ENCODE results near the gene PDGFC.

The PDGFC gene

DNA sequence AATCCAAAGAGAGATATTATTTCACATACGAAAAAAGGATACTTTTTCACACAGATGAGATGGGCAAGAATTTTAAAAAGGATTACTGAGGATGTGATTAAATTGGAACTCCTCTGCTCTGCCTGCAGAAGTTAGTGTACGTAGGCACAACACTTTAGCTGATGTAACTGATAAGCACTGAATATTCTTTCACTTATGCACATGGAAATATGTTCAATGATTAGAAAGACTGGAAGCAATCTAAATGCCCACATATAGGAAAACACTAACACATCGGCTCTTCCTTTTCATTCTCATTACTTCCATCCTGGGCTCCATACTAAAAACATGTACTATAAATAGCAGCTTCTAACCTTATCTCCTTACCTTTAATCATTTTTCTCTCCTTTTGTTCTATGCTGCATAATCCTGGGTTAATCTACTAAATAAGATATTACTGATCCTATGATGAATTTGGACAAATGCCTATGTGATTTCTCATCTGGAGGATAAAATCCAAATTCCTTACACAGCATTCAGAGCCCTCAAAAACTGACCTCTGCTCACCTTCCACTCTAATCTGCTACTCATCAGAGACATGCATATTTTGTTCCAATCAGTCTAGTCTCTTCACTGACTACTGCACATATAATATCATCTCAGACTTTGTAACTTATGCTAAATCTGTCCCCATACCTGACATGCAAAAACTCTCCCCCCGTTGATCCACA lies 197.8 kb downstream of the PDGFC start:
- Mint-ChIP-seq H3K36me3 (ENCODE audit: low read depth) (no peaks in the 10 kb centered on the region), H3K9me3 (no peaks in the 10 kb centered on the region), H3K4me3 (no peak overlapping the region), H3K27ac (no peak overlapping the region), H3K27me3 (ENCODE audit: low read depth) (no peaks in the 10 kb centered on the region), H3K4me1 (ENCODE audit: low read depth) (no peaks in the 10 kb centered on the region)

DNA sequence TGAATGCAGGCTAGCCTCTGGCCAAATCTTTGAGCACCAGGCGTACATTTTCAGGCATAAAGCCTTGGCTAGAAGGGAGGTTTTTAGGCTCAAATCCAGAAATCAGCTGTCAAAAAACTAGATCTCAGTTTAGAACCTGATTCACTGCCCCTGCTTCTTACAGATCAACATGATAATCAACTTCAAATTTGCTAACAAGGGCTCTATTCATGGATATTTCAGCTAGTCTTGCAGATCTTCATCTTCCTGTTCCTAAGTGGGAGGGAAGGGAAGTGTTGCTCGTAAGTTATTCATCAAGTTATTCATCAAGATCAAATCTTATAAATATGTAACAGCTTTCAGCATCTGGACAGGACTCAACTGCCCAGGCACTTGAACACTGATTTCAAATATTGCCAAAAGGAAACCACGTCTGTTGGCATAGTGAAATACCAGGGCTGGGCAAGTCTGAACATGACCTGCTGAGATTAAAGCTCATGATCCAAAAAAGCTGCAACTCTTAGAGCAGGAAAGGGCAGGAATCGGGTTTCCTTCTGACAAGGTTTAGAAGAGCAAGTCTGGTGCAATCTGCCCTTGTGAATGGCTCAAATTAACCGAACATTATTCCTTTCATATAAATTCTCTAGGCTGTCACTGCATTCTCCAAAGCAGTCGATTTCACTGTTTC lies 200.3 kb downstream of the PDGFC start:
- Mint-ChIP-seq H3K4me3 (no peak overlapping the region), H3K36me3 (ENCODE audit: low read depth) (no peaks in the 10 kb centered on the region), H3K4me1 (ENCODE audit: low read depth) (no peaks in the 10 kb centered on the region), H3K27ac (no peak overlapping the region), H3K9me3 (no peaks in the 10 kb centered on the region), H3K27me3 (ENCODE audit: low read depth) (no peaks in the 10 kb centered on the region)

DNA sequence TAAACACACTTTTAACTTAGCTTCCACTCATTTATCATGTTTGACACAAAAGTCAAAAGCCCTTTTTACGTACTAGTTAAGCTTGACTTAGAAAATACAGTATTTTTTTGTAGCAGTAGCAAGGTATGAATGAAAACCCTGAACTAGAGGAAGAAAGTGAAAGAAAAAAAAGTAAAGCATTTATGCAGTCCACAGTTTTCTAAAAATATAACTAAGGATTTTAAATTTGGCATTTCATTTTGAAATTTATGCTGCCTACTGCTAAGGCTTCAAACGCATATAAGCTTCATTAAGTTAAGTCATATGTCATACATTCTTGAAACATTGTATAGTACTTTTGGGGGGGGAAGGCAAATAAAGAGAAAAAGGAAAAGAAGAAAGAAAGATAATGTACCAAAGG lies 201.5 kb downstream of the PDGFC start:
- H3K4me3 Mint-ChIP-seq: no peak overlapping the region
- H3K4me1 Mint-ChIP-seq (ENCODE audit: low read depth): no peaks in the 10 kb centered on the region
- H3K9me3 Mint-ChIP-seq: no peaks in the 10 kb centered on the region
- no peak overlapping the region for H3K27ac Mint-ChIP-seq
- no peaks in the 10 kb centered on the region for H3K27me3 Mint-ChIP-seq (ENCODE audit: low read depth)
- H3K36me3 Mint-ChIP-seq (ENCODE audit: low read depth): no peaks in the 10 kb centered on the region

DNA sequence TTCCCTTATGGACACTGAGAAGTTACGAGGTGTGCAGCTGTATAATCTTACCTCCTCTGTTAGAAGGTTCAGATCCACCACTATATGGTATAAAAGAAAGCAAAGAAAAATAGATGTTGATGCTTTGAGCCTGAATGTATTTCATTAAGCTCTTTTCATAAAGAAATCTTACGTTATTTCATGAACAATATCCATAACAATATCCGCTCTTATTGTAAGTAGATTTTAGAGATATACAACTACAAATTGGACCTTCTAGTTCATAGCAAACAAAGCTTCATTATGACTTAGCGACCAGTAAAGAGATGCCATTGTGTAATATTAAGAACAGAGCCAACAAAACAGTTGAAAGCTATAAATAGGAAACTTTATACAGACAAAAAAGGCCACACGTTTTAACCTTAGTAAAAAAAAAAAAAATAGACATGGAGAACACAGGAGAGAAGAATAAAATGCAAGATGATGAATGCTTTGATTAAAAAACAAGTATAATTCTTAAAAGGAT lies 203.6 kb downstream of the PDGFC start:
- Mint-ChIP-seq H3K4me1 (ENCODE audit: low read depth) (no peaks in the 10 kb centered on the region), H3K27ac (no peak overlapping the region), H3K27me3 (ENCODE audit: low read depth) (no peaks in the 10 kb centered on the region), H3K36me3 (ENCODE audit: low read depth) (no peaks in the 10 kb centered on the region), H3K4me3 (no peak overlapping the region), H3K9me3 (no peaks in the 10 kb centered on the region)

DNA sequence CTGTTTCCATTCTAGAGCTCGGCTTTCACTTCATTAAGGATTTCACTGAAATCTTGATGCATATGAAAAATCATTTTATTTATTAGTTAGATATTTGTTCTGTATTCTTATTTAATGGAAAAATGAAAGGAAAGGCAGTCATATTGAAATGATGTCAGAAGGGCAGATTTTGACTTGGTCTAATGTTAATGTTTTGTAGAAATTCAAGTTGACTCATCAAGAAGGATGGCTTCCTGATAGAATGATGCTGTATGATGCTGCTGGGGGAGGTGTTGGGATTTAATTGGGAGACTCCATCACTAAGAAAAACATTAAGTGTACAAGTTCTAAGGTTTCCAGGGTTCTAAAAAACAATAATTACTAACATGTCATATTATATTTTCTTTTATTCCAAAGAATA lies 204.8 kb downstream of the PDGFC start:
- no peaks in the 10 kb centered on the region for H3K4me1 Mint-ChIP-seq (ENCODE audit: low read depth)
- H3K27ac Mint-ChIP-seq: no peak overlapping the region
- no peaks in the 10 kb centered on the region for H3K27me3 Mint-ChIP-seq (ENCODE audit: low read depth)
- H3K4me3 Mint-ChIP-seq: no peak overlapping the region
- H3K9me3 Mint-ChIP-seq: no peaks in the 10 kb centered on the region
- no peaks in the 10 kb centered on the region for H3K36me3 Mint-ChIP-seq (ENCODE audit: low read depth)

DNA sequence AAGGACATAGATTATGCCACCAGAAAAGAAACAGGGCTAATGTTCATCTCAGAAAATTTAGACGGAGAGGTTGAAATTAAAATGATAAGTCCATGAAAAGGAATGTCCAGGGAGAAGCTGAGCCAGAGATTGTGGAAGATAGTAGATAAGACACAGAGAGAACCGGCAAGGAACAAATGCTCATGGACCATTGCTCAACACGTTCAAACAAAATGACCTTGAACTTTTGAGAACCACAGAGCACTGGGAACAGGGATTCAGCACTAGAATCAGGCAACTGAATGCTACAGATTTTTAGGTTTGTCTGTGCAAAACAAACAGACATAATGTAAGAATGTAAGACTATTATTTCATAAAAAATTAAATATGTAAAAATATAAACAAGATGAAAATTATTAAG lies 206.3 kb downstream of the PDGFC start:
- Mint-ChIP-seq H3K4me1 (ENCODE audit: low read depth) (no peaks in the 10 kb centered on the region), H3K27ac (no peak overlapping the region), H3K27me3 (ENCODE audit: low read depth) (no peaks in the 10 kb centered on the region), H3K9me3 (no peaks in the 10 kb centered on the region), H3K36me3 (ENCODE audit: low read depth) (no peaks in the 10 kb centered on the region), H3K4me3 (no peak overlapping the region)

DNA sequence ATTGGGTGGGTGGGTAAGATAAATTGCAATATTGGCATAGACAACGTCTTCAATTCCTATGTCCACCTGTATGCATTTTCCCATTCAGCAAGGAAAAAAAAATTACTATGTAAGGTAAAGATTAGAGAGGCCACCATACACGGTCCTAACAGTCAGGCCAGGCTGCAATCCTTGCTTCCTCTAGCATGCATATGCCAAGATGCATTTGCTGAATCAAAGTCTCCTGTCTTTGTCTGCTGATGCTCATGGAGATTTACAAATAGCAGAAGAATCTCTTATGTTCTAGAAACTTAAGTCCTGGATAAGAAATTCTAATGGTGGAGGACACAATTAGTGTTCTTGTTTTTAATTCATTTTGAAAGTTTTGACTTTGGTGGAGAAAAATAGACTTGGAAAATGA lies 206.8 kb downstream of the PDGFC start:
- H3K9me3 Mint-ChIP-seq: no peaks in the 10 kb centered on the region
- H3K4me1 Mint-ChIP-seq (ENCODE audit: low read depth): no peaks in the 10 kb centered on the region
- no peak overlapping the region for H3K27ac Mint-ChIP-seq
- no peaks in the 10 kb centered on the region for H3K36me3 Mint-ChIP-seq (ENCODE audit: low read depth)
- no peaks in the 10 kb centered on the region for H3K27me3 Mint-ChIP-seq (ENCODE audit: low read depth)
- no peak overlapping the region for H3K4me3 Mint-ChIP-seq

DNA sequence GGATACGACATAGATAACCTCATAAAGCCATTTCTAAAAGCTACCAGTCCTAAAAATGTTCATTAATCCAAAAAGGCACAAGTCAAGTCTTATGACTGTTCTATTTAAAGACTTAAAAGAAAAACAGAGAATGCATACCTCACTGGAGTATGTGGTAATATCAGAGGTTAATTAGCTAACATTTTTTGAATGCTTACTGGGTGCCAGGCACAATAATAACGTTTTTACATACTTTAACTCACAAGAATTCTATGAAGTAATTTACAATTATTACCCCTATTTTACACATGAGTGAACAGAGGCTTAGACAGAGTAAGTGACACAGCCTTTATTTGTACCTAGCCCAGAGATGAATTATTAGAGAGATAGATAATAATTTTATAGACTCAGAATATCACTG lies 207.5 kb downstream of the PDGFC start:
- no peak overlapping the region for H3K27ac Mint-ChIP-seq
- no peaks in the 10 kb centered on the region for H3K4me1 Mint-ChIP-seq (ENCODE audit: low read depth)
- no peaks in the 10 kb centered on the region for H3K9me3 Mint-ChIP-seq
- H3K36me3 Mint-ChIP-seq (ENCODE audit: low read depth): no peaks in the 10 kb centered on the region
- H3K4me3 Mint-ChIP-seq: no peak overlapping the region
- H3K27me3 Mint-ChIP-seq (ENCODE audit: low read depth): no peaks in the 10 kb centered on the region

DNA sequence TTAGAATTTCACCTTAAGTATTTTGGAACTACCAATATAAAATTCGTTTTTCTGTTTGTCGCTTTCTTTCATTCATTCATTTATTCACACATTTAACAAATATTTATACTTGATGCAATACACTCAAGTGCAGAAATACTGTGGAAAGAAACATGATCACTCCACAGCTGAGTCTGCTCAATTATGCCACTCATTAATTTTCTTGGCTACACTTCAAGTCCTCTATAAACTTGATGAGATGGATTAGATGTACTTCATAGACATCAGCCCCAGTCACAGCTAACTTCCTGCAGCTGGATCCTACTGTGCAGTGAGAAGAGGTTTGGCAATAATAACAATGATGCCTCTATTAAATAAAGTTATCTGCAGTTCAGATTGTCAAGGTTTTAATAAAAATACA lies 208.1 kb downstream of the PDGFC start:
- Mint-ChIP-seq H3K36me3 (ENCODE audit: low read depth) (no peaks in the 10 kb centered on the region), H3K27ac (no peak overlapping the region), H3K27me3 (ENCODE audit: low read depth) (no peaks in the 10 kb centered on the region), H3K9me3 (no peaks in the 10 kb centered on the region), H3K4me1 (ENCODE audit: low read depth) (no peaks in the 10 kb centered on the region), H3K4me3 (no peak overlapping the region)

DNA sequence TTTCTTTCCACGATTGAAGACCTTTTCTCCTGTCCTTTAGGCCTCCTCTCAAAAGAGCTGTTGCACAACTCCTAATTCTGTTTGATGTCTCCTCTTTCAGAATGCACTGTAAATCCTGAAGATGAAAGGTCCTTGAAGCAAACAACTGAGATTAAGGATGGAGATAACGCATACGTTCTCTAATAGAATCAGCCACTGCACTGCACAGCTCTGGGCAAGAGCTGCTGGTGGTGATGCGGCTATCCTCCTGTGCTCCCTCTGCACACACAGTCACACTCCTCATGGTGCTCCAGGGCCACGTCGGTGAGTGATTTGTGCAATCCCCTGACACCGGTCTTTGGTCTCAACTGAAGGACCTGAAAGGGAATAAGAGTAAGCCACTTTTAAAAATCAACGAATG lies 208.7 kb downstream of the PDGFC start:
- H3K36me3 Mint-ChIP-seq (ENCODE audit: low read depth): no peaks in the 10 kb centered on the region
- H3K27ac Mint-ChIP-seq: no peak overlapping the region
- H3K27me3 Mint-ChIP-seq (ENCODE audit: low read depth): no peaks in the 10 kb centered on the region
- no peaks in the 10 kb centered on the region for H3K4me1 Mint-ChIP-seq (ENCODE audit: low read depth)
- no peak overlapping the region for H3K4me3 Mint-ChIP-seq
- no peaks in the 10 kb centered on the region for H3K9me3 Mint-ChIP-seq

DNA sequence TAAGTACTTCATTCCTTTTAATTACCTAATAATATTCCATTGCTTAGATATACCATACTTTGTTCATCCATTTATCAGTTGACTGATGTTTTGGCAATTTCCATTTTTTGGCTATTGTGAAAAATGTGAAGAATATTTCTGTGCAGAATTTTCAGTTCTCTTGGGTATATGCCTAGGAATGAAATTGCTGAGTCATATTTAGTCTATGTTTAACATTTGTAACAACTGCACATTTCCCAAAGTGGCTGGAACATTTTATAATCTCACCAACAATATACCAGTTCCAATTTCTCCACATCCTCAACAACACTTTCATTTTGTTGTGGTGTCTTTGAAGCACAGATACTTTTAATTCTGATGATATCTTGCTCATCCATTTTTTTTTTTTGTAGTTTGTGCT lies 215.5 kb downstream of the PDGFC start:
- Mint-ChIP-seq H3K27ac (no peak overlapping the region), H3K36me3 (ENCODE audit: low read depth) (no peaks in the 10 kb centered on the region), H3K27me3 (ENCODE audit: low read depth) (no peaks in the 10 kb centered on the region), H3K4me3 (no peak overlapping the region), H3K9me3 (no peaks in the 10 kb centered on the region), H3K4me1 (ENCODE audit: low read depth) (no peaks in the 10 kb centered on the region)

DNA sequence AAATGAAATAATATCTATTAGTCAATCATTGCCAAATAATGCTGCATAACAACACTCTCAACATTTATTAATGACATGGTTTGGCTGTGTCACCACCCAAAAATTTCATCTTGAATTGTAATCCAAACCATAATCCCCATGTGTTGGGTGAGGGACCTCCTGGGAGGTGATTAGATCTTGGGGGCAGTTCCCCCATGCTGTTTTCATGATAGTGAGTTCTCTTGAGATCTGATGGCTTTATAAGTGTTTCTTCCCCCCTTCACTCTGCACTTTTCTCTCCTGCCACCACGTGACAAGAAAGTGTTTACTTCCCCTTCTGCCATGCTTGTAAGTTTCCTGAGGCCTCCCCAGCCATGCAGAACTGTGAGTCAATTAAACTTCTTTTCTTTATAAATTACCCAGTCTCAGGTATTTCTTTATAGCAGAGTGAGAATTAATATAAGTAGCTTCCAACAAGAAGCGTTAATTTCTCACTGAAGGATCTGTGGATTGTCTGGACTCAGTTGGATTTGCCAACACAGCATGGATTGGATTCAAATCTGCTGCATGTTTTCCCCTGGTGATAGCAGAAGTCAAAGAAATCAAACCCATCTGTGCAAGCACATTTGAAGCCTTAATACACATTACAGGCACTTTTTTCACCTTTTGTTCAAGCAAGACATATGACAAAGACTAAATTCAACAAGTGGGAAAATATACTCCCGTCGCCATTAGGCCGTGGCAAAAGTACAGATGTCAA lies 216.6 kb downstream of the PDGFC start:
- Mint-ChIP-seq H3K36me3 (ENCODE audit: low read depth) (no peaks in the 10 kb centered on the region), H3K4me1 (ENCODE audit: low read depth) (no peaks in the 10 kb centered on the region), H3K9me3 (no peaks in the 10 kb centered on the region), H3K27ac (no peak overlapping the region), H3K4me3 (no peak overlapping the region), H3K27me3 (ENCODE audit: low read depth) (no peaks in the 10 kb centered on the region)

DNA sequence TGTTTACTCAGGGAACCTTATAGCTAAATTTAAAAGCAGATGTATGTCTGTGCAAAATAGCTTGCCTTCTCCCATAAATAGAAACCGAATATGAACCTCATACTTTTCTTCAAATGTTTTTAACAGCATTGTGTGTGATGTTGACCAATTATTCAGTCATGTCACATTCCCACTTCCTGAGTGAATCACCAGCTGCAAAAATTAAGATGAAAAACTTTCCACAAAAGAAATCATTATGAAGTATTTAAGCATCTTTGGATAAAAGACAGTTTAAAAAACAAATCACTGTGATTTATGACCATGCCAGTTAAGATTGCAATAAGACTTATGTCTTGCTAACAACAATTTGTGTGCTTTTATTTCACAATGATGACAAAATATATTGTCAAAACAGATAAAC lies 220.1 kb downstream of the PDGFC start:
- Mint-ChIP-seq H3K9me3 (no peaks in the 10 kb centered on the region), H3K27ac (no peak overlapping the region), H3K4me1 (ENCODE audit: low read depth) (no peaks in the 10 kb centered on the region), H3K4me3 (no peak overlapping the region), H3K36me3 (ENCODE audit: low read depth) (no peaks in the 10 kb centered on the region), H3K27me3 (ENCODE audit: low read depth) (no peaks in the 10 kb centered on the region)

DNA sequence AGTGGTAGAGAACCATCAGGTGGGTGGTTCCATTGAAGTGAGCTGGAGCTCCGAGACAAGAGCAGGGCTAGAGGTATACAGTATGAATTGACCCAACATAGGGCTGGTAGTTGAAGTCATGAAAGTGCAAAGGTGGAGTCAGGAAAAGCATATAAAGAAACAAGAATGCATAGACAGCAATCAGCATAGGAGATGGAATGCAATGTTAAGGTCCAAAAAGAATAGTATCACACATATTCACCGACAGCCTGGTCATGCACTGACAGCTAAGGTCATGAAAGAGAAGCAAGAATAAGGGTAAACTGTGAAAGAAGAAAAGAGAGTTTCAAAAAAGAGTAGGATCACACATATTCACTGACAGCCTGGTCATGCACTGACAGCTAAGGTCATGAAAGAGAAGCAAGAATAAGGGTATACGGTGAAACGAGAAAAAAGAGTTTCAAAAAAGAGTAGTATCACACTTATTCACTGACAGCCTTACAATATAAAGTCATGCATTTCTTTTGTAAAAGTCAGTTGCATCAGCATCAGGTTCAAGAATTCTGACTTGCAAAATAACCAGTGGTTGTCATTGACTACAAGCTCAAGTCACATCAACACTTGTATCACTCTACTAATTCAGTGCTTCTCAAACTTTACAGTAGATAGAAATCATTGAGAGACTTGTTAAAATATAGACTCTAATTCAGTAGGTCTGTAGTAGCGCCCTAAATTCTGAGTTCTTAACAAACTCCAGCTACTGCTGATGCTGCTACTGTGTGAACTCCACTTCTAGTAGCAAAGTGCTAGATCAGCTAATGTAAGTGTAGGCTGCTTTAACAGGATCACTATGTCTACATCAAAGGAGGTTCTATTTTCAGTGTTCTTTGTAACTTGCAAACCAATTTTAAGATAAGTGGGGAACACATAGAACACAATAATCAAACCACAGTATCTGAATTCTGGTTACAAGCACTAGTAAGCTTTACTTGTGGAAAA lies 221.9 kb downstream of the PDGFC start:
- no peaks in the 10 kb centered on the region for H3K4me1 Mint-ChIP-seq (ENCODE audit: low read depth)
- no peak overlapping the region for H3K4me3 Mint-ChIP-seq
- H3K36me3 Mint-ChIP-seq (ENCODE audit: low read depth): no peaks in the 10 kb centered on the region
- no peaks in the 10 kb centered on the region for H3K27me3 Mint-ChIP-seq (ENCODE audit: low read depth)
- H3K27ac Mint-ChIP-seq: no peak overlapping the region
- no peaks in the 10 kb centered on the region for H3K9me3 Mint-ChIP-seq
